ENCODE data around the gene SDR42E1. TPM values are rescaled to one million over a fixed set of nuclear protein-coding genes. Genes with fewer than 3 reads are reported as not detected.
A peak's percentile ranks its signal among the peaks of the same experiment; 100 is the strongest.

Gene SDR42E1
- total RNA-seq, 4 donors from 2014 or later, result under 0.01 to 0.59 (median 0.26) TPM

DNA sequence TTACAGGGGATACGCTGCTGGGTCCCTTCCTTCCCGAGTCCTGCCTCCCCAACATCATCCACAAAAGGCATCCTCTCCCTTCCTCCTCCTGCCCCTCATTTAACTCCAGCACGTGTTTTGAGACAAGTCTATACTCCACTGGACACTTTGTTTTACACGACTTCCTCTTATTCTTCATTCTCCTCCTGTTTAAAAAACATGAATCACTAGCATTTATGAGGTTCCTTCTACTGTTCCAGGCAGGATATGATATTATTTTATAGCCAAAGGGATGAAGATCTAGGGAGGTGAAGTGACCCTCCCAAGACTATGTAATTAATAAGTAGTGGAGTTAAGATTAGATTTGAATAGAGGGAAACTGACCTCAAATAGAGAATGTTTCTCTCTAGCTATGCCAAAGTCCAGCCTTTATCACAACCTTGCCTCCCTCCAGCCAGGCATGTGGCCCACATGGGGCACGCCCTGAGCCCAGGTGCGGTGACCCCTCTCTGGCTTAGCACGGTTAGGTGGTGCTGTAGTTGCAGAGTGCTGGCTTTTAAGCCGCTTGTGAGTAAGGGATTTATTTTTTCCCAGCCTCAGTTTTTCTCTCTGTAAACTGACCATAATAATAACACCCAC, 22.5 kb upstream of the SDR42E1 start:
- TF ChIP-seq POLR2A (IDR thresholded peaks at IDR 0.05) (no peak), EP300 (IDR thresholded peaks at IDR 0.05) (no peak)
- TF ChIP-seq, protein P1, sequence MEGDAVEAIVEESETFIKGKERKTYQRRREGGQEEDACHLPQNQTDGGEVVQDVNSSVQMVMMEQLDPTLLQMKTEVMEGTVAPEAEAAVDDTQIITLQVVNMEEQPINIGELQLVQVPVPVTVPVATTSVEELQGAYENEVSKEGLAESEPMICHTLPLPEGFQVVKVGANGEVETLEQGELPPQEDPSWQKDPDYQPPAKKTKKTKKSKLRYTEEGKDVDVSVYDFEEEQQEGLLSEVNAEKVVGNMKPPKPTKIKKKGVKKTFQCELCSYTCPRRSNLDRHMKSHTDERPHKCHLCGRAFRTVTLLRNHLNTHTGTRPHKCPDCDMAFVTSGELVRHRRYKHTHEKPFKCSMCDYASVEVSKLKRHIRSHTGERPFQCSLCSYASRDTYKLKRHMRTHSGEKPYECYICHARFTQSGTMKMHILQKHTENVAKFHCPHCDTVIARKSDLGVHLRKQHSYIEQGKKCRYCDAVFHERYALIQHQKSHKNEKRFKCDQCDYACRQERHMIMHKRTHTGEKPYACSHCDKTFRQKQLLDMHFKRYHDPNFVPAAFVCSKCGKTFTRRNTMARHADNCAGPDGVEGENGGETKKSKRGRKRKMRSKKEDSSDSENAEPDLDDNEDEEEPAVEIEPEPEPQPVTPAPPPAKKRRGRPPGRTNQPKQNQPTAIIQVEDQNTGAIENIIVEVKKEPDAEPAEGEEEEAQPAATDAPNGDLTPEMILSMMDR (IDR thresholded peaks at IDR 0.05), result no peak
- H3K4me3 ChIP-seq, result no peak overlapping the region
- DNase-seq (ENCODE audit: low spot score in 2 of 2), result no peak
- H3K27ac ChIP-seq, result no peak overlapping the region
- no peaks in the 10 kb centered on the region for H3K4me1 ChIP-seq
- no peaks in the 10 kb centered on the region for H3K27me3 ChIP-seq
- H3K36me3 ChIP-seq, result no peaks in the 10 kb centered on the region
- H3K9me3 ChIP-seq, result no peaks in the 10 kb centered on the region
- WGBS, 2 donors, result 55 to 63% methylated on average over 8 of the region's 8 CpGs

DNA sequence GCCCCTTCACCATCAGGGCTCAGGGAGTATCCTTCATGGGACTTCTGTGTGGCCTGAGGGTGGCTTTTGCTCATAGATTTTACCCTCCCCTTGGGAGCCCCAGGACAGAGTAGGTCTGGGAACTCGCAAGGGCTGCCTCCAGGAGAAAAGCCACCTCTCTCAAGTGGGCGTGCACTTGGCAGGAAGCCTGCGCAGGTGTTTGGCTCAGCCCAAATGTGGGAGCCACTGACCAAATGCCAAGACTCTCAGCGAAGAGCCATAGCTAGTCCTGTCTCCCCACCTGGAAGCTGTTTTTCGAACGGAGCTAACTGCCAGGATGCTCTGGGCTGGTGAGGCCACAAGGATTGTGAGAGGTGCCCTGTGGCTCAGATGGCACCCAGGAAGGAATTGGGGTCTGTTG, 21.7 kb upstream of the SDR42E1 start:
- WGBS, 2 donors, result 91 to 92% methylated on average over 4 to 6 of the region's 6 CpGs
- no peak for DNase-seq (ENCODE audit: low spot score in 2 of 2)

DNA sequence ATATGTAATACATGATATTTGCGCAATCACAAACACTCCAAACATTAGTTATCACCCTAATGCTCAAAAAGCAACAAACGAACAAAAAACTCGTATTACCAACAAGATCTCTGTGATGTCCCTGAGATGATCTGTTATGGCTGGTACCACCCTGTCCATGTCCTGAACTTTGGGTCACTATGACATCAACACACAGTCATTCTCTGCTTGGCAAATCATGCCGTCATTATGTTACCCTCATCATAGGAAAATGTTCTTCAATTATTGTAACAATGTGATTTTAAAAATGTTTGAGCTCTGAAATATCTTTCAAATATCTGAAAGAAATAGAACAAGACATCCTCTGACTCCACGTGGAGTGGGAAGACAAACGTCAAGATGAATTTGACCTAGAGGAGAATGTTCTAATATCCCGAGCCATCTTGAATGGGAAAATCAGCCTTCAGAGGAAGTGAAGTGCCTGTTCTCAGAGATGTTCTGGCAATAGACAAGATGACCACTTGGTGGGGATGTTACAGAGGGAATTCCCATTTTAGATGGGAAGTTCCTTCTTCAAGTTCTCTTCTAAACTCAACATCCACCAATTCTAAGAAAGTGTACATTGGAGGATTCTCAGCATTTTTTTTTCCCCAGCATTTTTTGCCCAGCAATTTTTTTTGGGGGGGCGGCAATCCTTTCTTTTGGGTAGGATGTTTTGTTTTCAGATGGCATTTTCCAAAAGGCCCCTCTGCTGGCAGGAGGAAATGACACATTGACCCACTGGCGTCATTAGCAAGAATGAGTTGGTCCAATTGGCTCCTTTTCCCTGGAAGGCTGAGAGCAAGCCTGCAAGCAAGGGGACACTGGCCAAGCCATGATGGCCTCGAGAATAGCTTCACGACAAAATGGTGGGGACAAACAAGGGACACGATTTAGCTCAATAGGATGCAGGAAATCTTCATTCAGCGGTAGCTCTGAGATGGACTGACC, 20.1 kb upstream of the SDR42E1 start:
- Histone ChIP-seq H3K9me3 (no peaks in the 10 kb centered on the region), H3K4me1 (no peaks in the 10 kb centered on the region), H3K4me3 (no peak overlapping the region), H3K27ac (no peak overlapping the region), H3K36me3 (no peaks in the 10 kb centered on the region), H3K27me3 (no peaks in the 10 kb centered on the region)
- no peak for DNase-seq (ENCODE audit: low spot score in 2 of 2)
- 50 to 55% methylated on average over 13 of the region's 13 CpGs for WGBS, 2 donors
- TF ChIP-seq, protein P1 (IDR thresholded peaks at IDR 0.05), result peak; percentile 23 to 48 (median 32)
- TF ChIP-seq EP300 (IDR thresholded peaks at IDR 0.05), result no peak

More for the DNA sequence above, 21.7 kb upstream of the SDR42E1 start:
- no peaks in the 10 kb centered on the region for H3K9me3 ChIP-seq
- no peak overlapping the region for H3K27ac ChIP-seq
- no peaks in the 10 kb centered on the region for H3K36me3 ChIP-seq
- no peak overlapping the region for H3K4me3 ChIP-seq
- TF ChIP-seq, protein P1 (IDR thresholded peaks at IDR 0.05), result no peak
- no peak for TF ChIP-seq EP300 (IDR thresholded peaks at IDR 0.05)
- no peaks in the 10 kb centered on the region for H3K27me3 ChIP-seq
- H3K4me1 ChIP-seq, result no peaks in the 10 kb centered on the region

DNA sequence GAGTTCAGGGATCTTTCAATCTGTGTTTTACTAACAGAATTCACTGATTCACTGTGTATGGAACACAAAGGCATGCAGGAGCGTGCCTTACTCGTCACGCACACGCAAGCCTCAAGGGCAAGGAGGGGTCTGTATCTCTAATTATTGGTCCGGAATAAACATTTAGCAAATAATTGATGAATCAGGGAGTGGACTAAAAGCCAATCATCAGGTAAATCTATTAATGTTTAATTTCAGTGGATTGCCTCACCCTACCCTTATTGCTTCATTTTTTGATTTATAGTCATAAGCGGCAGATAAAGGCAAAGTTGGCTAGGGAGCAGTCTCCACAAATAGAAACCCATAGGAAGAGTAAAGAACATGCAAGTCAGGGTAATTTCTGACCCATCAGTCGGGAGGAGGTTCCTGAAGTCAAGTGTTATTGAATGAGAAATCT, 16.4 kb upstream of the SDR42E1 start:
- no peak overlapping the region for H3K27ac ChIP-seq
- DNase-seq (ENCODE audit: low spot score in 2 of 2), result no peak
- no peaks in the 10 kb centered on the region for H3K36me3 ChIP-seq
- H3K9me3 ChIP-seq, result no peaks in the 10 kb centered on the region
- H3K27me3 ChIP-seq, result no peaks in the 10 kb centered on the region
- H3K4me3 ChIP-seq, result no peak overlapping the region
- TF ChIP-seq POLR2A (IDR thresholded peaks at IDR 0.05), result no peak
- TF ChIP-seq, protein P1 (IDR thresholded peaks at IDR 0.05), result no peak
- TF ChIP-seq EP300 (IDR thresholded peaks at IDR 0.05), result no peak
- WGBS, 2 donors, result 84 to 88% methylated on average over 7 of the region's 7 CpGs
- H3K4me1 ChIP-seq, result no peaks in the 10 kb centered on the region

DNA sequence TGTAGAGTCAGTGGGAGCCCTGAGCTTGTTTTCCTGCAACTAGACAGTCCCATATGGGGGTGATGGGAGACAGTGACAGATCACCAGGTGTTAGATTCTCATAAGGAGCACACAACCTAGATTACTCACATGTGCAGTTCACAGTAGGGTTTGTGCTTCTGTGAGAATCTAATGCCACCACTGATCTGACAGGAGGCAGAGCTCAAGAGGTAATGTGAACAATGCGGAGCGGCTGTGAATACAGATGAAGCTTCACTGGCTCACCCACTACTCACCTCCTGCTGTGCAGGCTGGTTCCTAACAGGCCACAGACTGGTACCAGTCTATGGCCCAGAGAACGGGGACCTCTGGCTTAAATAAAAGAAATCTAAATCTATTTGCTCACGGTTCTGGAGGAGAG, 13.6 kb upstream of the SDR42E1 start:
- DNase-seq (ENCODE audit: low spot score in 2 of 2), result no peak
- Histone ChIP-seq H3K27me3 (no peaks in the 10 kb centered on the region), H3K27ac (no peak overlapping the region), H3K36me3 (no peaks in the 10 kb centered on the region), H3K4me1 (no peaks in the 10 kb centered on the region), H3K4me3 (no peak overlapping the region), H3K9me3 (no peaks in the 10 kb centered on the region)
- TF ChIP-seq POLR2A (IDR thresholded peaks at IDR 0.05) (no peak), EP300 (IDR thresholded peaks at IDR 0.05) (no peak)
- TF ChIP-seq, protein P1 (IDR thresholded peaks at IDR 0.05), result no peak
- 87 to 91% methylated on average over 4 of the region's 4 CpGs for WGBS, 2 donors

All from tibial nerve (tissue), 4 donors.